ENCODE measurements around the gene OR7A17.

Gene OR7A17

DNA sequence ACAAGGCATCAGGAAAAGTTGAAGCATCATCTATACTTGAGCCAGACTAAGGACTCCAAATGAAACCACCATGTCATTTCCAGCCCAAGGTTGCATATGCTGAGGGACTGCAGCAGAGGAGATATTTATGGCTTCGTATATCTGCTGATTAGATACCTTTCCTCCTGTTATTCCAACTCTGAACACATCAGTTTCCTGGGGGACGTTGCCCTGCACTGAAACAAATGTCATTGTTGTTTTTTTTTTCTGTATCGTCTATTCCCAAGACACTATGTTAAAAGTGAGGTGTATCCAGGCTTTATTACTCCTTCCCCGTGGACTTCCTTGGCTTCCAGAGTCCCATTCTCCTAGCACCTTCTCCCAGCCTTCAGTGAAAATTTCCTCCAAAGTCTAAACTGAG lies at the start of gene OR7A17:
TSS of gene OR7A17 (minus strand) at position 101 of the 400 bp plus-strand sequence. CDS start 4,777 bp downstream, outside the sequence.
- H3K9ac ChIP-seq (ENCODE audit: low read depth, low read length), result no peak within 1 kb of the TSS
- peaks cover 6% of the 10 kb centered on the region for H3K27me3 ChIP-seq (ENCODE audit: control insufficient read depth, insufficient read depth, low read length)
- H3K4me3 ChIP-seq (ENCODE audit: low read depth, low read length), result no peak within 1 kb of the TSS
- no peaks in the 10 kb centered on the region for H3K36me3 ChIP-seq (ENCODE audit: control insufficient read depth, insufficient read depth, low read length)
- no peaks in the 10 kb centered on the region for H3K9me3 ChIP-seq (ENCODE audit: control insufficient read depth, insufficient read depth, low read length)
- peaks cover 2% of the 10 kb centered on the region for H3K4me1 ChIP-seq (ENCODE audit: control insufficient read depth, insufficient read depth, low read length)

DNA sequence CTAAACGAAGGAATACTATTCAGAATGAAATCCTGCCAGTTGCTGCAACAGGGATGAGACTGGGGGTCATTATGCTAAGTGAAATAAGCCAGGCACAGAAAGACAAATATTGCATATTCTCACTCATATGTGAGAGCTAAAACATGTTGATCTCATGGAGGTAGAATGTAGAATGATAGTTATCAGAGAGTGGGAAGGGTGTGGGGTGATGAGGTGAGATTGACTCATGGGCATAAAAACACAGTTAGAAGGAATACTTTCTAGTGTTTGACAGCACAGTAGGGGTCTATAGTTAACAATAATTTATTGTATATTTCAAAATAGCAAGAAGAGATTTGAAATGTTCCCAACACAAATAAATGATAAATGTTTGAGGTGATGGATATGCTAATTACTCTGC lies 47.6 kb upstream of the OR7A17 start:
- H3K27me3 ChIP-seq (ENCODE audit: control insufficient read depth, insufficient read depth, low read length), result no peaks in the 10 kb centered on the region
- H3K4me3 ChIP-seq (ENCODE audit: low read depth, low read length), result no peak overlapping the region
- H3K36me3 ChIP-seq (ENCODE audit: control insufficient read depth, insufficient read depth, low read length), result no peaks in the 10 kb centered on the region
- H3K4me1 ChIP-seq (ENCODE audit: control insufficient read depth, insufficient read depth, low read length), result no peaks in the 10 kb centered on the region
- no peak overlapping the region for H3K9ac ChIP-seq (ENCODE audit: low read depth, low read length)
- H3K9me3 ChIP-seq (ENCODE audit: control insufficient read depth, insufficient read depth, low read length), result no peaks in the 10 kb centered on the region

DNA sequence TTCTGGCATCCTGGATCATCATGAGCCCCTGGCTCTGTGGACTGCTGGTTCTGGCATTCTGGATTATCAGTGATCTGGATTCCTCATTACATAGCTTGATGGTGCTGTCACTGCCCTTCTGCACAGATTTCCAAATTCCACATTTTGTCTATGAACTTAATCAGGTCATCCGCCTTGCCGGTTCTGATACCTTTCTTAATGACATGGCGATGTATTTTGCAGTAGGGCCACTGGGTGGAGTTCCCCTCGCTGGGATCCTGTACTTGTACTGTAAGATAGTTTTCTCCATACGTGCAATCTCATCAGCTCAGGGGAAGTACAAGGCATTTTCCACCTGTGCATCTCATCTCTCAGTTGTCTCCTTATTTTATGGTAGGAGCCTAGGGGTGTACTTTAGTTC lies 30.9 kb upstream of the OR7A17 start:
- Histone ChIP-seq H3K9ac (ENCODE audit: low read depth, low read length) (no peak overlapping the region), H3K27me3 (ENCODE audit: control insufficient read depth, insufficient read depth, low read length) (no peaks in the 10 kb centered on the region), H3K4me3 (ENCODE audit: low read depth, low read length) (no peak overlapping the region), H3K36me3 (ENCODE audit: control insufficient read depth, insufficient read depth, low read length) (no peaks in the 10 kb centered on the region), H3K9me3 (ENCODE audit: control insufficient read depth, insufficient read depth, low read length) (no peaks in the 10 kb centered on the region), H3K4me1 (ENCODE audit: control insufficient read depth, insufficient read depth, low read length) (no peaks in the 10 kb centered on the region)

DNA sequence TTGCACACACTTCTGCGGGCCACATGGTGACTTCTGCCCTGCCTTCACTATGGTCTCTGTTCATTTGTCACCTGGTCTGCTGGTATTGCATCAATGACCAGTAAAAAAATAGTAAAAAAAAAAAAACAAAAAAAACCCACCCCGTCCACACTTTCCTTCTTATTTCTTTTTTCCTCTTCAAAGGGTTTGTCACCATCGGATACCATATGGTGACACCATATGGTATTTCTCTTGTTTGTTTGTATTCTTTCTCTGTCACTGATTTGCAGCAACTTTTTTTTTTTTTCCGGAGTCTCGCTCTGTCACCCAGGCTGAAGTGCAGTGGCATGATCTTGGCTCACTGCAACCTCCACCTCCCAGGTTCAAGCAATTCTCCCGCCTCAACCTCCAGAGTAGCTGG lies 29.2 kb upstream of the OR7A17 start:
- Histone ChIP-seq H3K9me3 (ENCODE audit: control insufficient read depth, insufficient read depth, low read length) (no peaks in the 10 kb centered on the region), H3K4me1 (ENCODE audit: control insufficient read depth, insufficient read depth, low read length) (no peaks in the 10 kb centered on the region), H3K9ac (ENCODE audit: low read depth, low read length) (no peak overlapping the region), H3K27me3 (ENCODE audit: control insufficient read depth, insufficient read depth, low read length) (no peaks in the 10 kb centered on the region), H3K4me3 (ENCODE audit: low read depth, low read length) (no peak overlapping the region), H3K36me3 (ENCODE audit: control insufficient read depth, insufficient read depth, low read length) (no peaks in the 10 kb centered on the region)

DNA sequence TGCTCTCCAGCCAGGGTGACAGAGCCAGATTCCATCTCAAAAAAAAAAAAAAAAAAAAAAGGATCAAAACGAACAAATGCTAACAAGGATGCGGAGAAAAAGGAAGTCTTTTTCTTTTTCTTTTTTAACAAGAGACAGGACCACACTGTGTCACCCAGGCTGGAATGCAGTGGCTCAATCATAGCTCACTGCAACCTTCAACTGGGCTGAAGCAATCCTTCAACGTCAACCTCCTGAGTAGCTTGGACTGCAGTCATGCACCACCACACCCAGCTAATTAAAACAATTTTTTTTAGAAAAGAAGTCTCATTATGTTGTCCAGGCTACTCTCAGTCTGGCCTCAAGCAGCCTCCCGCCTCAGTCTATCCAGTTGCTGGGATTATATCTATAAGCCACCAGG lies 20.8 kb upstream of the OR7A17 start:
- no peaks in the 10 kb centered on the region for H3K36me3 ChIP-seq (ENCODE audit: control insufficient read depth, insufficient read depth, low read length)
- no peaks in the 10 kb centered on the region for H3K9me3 ChIP-seq (ENCODE audit: control insufficient read depth, insufficient read depth, low read length)

DNA sequence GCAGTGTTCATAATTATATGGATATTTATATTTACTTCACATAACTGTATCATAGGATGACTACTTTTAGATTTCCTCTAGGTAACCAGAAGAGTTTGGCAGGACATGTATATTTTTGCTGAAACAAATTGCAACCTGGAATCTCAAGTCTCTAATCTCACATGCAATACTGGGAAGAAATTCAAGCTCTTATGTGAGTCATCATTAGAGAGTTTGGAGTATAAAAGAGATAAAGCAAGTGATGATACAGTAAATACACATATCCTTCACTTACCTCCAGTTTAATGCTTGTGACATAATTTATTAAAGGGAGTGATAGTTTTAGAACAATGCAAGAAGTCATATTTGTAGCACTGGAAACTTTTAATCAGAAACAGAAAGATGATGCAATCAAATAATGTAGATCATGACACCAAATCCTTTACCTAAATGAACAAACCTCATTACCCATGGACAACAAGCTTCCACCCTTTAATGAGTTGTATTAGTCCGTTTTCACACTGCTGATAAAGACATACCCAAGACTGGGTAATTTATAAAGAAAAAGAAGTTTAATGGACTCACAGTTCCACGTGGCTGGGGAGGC lies 15.8 kb upstream of the OR7A17 start:
- H3K36me3 ChIP-seq (ENCODE audit: control insufficient read depth, insufficient read depth, low read length), result no peaks in the 10 kb centered on the region
- no peaks in the 10 kb centered on the region for H3K4me1 ChIP-seq (ENCODE audit: control insufficient read depth, insufficient read depth, low read length)
- H3K9me3 ChIP-seq (ENCODE audit: control insufficient read depth, insufficient read depth, low read length), result no peaks in the 10 kb centered on the region
- no peak overlapping the region for H3K9ac ChIP-seq (ENCODE audit: low read depth, low read length)
- peaks cover 4% of the 10 kb centered on the region for H3K27me3 ChIP-seq (ENCODE audit: control insufficient read depth, insufficient read depth, low read length)
- no peak overlapping the region for H3K4me3 ChIP-seq (ENCODE audit: low read depth, low read length)

More for the DNA sequence above, 20.8 kb upstream of the OR7A17 start:
- no peaks in the 10 kb centered on the region for H3K4me1 ChIP-seq (ENCODE audit: control insufficient read depth, insufficient read depth, low read length)
- no peak overlapping the region for H3K4me3 ChIP-seq (ENCODE audit: low read depth, low read length)
- no peak overlapping the region for H3K9ac ChIP-seq (ENCODE audit: low read depth, low read length)
- no peaks in the 10 kb centered on the region for H3K27me3 ChIP-seq (ENCODE audit: control insufficient read depth, insufficient read depth, low read length)

DNA sequence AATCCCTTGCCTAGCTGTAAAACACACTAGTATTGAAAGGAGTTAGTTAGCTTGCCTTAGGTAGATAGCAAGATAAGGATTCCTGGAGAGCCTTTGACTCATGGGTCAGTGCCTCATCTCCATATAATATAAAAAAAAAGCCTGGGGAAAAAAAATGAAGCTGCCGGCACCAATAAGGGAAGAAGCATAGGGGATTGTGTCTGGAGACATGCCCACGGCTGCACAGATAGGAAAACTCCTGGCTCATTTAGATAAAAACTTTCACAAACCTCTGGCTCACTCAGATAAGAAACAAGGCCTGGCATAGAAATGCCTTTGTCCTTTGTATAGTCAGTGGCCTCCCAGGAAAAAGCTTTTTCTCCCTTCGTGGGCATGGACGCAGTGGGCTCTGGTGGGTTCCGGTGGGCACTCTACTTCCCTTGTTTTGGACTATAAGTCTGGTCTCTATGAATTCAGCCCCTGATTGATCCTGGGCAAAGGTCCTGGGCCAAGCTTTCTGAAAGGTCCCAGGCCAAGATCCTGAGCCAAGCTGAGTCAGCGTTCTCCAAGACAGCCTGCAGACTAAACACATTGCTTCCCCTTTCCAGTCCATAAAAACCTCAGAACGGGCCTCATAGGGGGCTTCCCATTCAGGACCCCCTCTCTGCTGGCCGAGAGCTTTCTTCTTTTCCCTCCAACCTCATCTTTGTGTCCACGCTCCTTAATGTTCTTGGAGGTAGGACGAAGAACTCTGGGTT lies 4.9 kb upstream of the OR7A17 start:
- Histone ChIP-seq H3K4me3 (ENCODE audit: low read depth, low read length) (no peak overlapping the region), H3K36me3 (ENCODE audit: control insufficient read depth, insufficient read depth, low read length) (no peaks in the 10 kb centered on the region), H3K9ac (ENCODE audit: low read depth, low read length) (no peak overlapping the region), H3K9me3 (ENCODE audit: control insufficient read depth, insufficient read depth, low read length) (no peaks in the 10 kb centered on the region), H3K27me3 (ENCODE audit: control insufficient read depth, insufficient read depth, low read length) (no peaks in the 10 kb centered on the region), H3K4me1 (ENCODE audit: control insufficient read depth, insufficient read depth, low read length) (peaks cover 2% of the 10 kb centered on the region)

DNA sequence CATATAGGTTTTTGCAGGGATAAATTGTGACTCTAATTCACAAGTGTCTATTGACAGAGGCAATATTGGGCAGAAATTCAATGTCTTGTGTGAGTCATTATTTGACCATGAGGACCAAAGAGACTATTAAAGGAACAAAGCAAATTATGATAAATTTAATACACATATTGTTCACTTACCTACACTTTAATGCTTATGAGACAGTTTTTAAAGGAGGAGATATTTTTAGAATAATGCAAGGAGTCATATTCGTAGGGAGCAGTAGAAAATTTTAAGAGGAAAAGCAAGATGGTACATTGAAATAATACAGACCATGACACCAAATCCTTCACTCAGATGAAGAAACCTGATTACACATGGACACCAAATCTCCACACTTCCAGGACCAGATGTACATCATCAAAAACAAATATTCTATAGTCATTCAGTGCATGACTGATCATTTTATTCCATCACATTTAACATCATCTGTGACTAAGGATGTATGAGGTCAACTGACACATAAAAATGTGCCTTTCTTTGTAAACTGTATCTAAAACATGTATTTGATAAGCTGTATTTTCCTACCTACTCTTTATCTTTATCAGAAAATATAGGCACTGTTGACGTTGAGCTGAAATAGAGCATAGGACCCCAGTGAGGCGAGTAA lies 4.2 kb upstream of the OR7A17 start:
- Histone ChIP-seq H3K27me3 (ENCODE audit: control insufficient read depth, insufficient read depth, low read length) (no peaks in the 10 kb centered on the region), H3K4me1 (ENCODE audit: control insufficient read depth, insufficient read depth, low read length) (peaks cover 2% of the 10 kb centered on the region), H3K36me3 (ENCODE audit: control insufficient read depth, insufficient read depth, low read length) (no peaks in the 10 kb centered on the region), H3K9ac (ENCODE audit: low read depth, low read length) (no peak overlapping the region), H3K9me3 (ENCODE audit: control insufficient read depth, insufficient read depth, low read length) (no peaks in the 10 kb centered on the region), H3K4me3 (ENCODE audit: low read depth, low read length) (no peak overlapping the region)

DNA sequence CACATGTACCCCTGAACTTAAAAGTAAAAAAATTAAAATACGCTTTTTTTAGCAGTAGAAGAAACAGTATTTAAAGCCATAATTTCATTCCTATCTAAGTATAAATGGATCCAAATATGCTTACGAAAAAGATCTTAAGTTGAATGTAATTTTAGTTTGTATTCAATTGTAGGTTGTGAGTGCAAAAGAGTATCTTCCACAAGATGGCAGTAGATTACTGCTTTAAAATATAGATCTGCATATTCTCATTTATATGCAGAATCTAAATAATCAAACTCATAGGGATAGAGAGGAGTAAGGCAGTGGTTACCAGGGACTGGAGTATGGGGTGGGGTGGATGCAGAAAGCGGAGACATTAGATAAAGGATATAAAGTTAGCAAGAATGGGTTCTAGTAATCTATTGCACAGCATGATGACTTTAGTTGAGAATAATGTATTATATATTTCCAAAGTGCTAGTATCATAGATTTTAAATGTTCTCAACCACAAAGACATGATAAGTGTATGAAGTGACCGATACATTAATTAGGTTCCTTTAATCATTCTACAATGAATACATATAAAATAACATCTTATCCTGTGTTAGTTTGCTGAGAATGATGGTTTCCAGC lies 14.2 kb downstream of the OR7A17 start:
- no peaks in the 10 kb centered on the region for H3K27me3 ChIP-seq (ENCODE audit: control insufficient read depth, insufficient read depth, low read length)
- H3K4me3 ChIP-seq (ENCODE audit: low read depth, low read length), result no peak overlapping the region
- peaks cover 4% of the 10 kb centered on the region for H3K9me3 ChIP-seq (ENCODE audit: control insufficient read depth, insufficient read depth, low read length)
- no peaks in the 10 kb centered on the region for H3K4me1 ChIP-seq (ENCODE audit: control insufficient read depth, insufficient read depth, low read length)
- no peaks in the 10 kb centered on the region for H3K36me3 ChIP-seq (ENCODE audit: control insufficient read depth, insufficient read depth, low read length)
- H3K9ac ChIP-seq (ENCODE audit: low read depth, low read length), result no peak overlapping the region

DNA sequence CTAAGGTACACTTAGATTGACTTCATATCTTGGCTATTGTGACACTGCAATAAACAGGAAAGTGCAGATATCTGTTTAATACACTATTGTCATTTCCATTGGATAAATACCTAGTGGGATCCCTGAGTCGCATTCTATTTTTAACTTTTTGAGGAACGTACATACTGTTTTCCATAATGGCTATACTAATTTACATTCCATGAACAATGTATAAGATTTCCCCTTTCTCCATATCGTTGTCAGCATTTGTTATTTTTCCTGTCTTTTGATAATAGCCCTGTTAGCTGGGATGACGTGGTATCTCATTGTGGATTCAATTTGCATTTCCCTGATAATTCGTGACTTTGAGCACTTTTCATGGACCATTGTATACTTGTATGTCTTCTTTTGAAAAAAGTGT lies 17.4 kb downstream of the OR7A17 start:
- no peaks in the 10 kb centered on the region for H3K27me3 ChIP-seq (ENCODE audit: control insufficient read depth, insufficient read depth, low read length)
- H3K36me3 ChIP-seq (ENCODE audit: control insufficient read depth, insufficient read depth, low read length), result no peaks in the 10 kb centered on the region
- no peak overlapping the region for H3K9ac ChIP-seq (ENCODE audit: low read depth, low read length)
- no peaks in the 10 kb centered on the region for H3K4me1 ChIP-seq (ENCODE audit: control insufficient read depth, insufficient read depth, low read length)
- H3K9me3 ChIP-seq (ENCODE audit: control insufficient read depth, insufficient read depth, low read length), result peaks cover 4% of the 10 kb centered on the region
- H3K4me3 ChIP-seq (ENCODE audit: low read depth, low read length), result no peak overlapping the region

DNA sequence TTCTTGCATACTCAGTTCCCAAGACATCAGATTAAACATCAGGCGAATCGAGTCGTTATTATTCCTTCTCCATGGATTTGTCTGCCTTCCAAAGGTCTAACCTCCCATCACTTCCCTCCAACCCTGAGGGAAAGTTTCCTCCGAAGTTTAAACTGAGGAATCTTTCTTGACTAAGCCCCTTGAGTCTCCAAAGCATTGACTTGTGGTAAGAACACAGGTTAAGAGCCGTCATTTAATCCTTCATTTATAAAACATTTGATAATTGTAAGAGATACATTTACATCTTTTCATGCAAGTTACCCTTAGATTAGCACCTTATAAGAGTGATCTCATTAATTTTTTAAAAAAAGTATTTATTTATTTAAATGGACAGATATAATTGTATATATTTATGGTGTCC lies 37.1 kb downstream of the OR7A17 start, which contains the start of gene OR7A10:
TSS of gene OR7A10 (minus strand) at position 101 of the 400 bp plus-strand sequence. CDS start 7,045 bp downstream, outside the sequence.
- Histone ChIP-seq H3K4me1 (ENCODE audit: control insufficient read depth, insufficient read depth, low read length) (no peaks in the 10 kb centered on the region), H3K36me3 (ENCODE audit: control insufficient read depth, insufficient read depth, low read length) (no peaks in the 10 kb centered on the region), H3K9me3 (ENCODE audit: control insufficient read depth, insufficient read depth, low read length) (no peaks in the 10 kb centered on the region), H3K27me3 (ENCODE audit: control insufficient read depth, insufficient read depth, low read length) (peaks cover 2% of the 10 kb centered on the region), H3K9ac (ENCODE audit: low read depth, low read length) (no peak within 1 kb of the TSS), H3K4me3 (ENCODE audit: low read depth, low read length) (no peak within 1 kb of the TSS)

Data from iPS-15b (cell line).